Activated naive CD4-positive, alpha-beta T cell treated with anti-CD3 and anti-CD28 coated beads for 36 hours (primary cell): ENCODE data around the gene UAP1L1. TPM values are rescaled to one million over a fixed set of nuclear protein-coding genes. Genes with fewer than 3 reads are reported as not detected.

ENCODE experiments used
- CTCF ChIA-PET: fragments of 350-600 bp; sonication (Branson Sonifier 250); formaldehyde crosslinking; loops from one replicate; lab custom pipeline; 2021; ENCODE audit warnings: antibody characterized with exemption; lab: Charles Lee
- DNase-seq: peaks from one replicate; pipeline ENCODE4 v3.0.0-alpha.2; 2020
- H3K27ac Mint-ChIP-seq: one replicate; pipeline ENCODE4 v1.8.0; 2021; ENCODE audit warnings: mild to moderate bottlenecking, mixed read lengths
- H3K27me3 Mint-ChIP-seq: one replicate; pipeline ENCODE4 v1.8.0; 2021; ENCODE audit warnings: low read depth, mixed read lengths
- H3K36me3 Mint-ChIP-seq: one replicate; pipeline ENCODE4 v1.8.0; 2021; ENCODE audit warnings: low read depth, mixed read lengths
- H3K4me1 Mint-ChIP-seq: one replicate; pipeline ENCODE4 v1.8.0; 2021; ENCODE audit warnings: low read depth, mixed read lengths
- H3K4me3 Mint-ChIP-seq: one replicate; pipeline ENCODE4 v1.8.0; 2021; ENCODE audit warnings: mild to moderate bottlenecking, moderate library complexity, mixed read lengths
- H3K9me3 Mint-ChIP-seq: one replicate; pipeline ENCODE4 v1.8.0; 2021; ENCODE audit warnings: mixed read lengths
- intact Hi-C: fragments of 100-400 bp; cut with micrococcal nuclease; formaldehyde crosslinking; loops from one replicate; pipeline ENCODE4 v1.15.1; 2023
- total RNA-seq, 2 experiments: library from RNA; stranded (reverse); gene quantifications; one replicate each; pipeline ENCODE4 v1.2.3, GENCODE V29; 2021

Gene UAP1L1
- total RNA-seq, 2 experiments from 2014 or later, result 2.6 to 3.4 TPM

- H3K4me1 Mint-ChIP-seq, result peaks cover 11% of the 10 kb centered on the region
- CTCF ChIA-PET, result interaction anchor here (0.7 to 2.2 kb wide), 5 partner anchors 9 to 33 kb away, joined by 3 to 13 read pairs (median 4); no protein-coding TSS in a partner anchor
- intact Hi-C loops, result loop anchor here (5.0 kb wide), 2 partner anchors 83 to 193 kb away; no protein-coding TSS in a partner anchor
- peaks cover 39% of the 10 kb centered on the region for H3K27me3 Mint-ChIP-seq
- peak overlapping the region; percentile 49 for H3K4me3 Mint-ChIP-seq
- H3K36me3 Mint-ChIP-seq, result no peaks in the 10 kb centered on the region
- H3K9me3 Mint-ChIP-seq, result no peaks in the 10 kb centered on the region
- no peak for DNase-seq
- no peak overlapping the region for H3K27ac Mint-ChIP-seq
These were observed 32.7 kb upstream of the UAP1L1 start for GRCh38 chr9:137044502-137045177.

DNA sequence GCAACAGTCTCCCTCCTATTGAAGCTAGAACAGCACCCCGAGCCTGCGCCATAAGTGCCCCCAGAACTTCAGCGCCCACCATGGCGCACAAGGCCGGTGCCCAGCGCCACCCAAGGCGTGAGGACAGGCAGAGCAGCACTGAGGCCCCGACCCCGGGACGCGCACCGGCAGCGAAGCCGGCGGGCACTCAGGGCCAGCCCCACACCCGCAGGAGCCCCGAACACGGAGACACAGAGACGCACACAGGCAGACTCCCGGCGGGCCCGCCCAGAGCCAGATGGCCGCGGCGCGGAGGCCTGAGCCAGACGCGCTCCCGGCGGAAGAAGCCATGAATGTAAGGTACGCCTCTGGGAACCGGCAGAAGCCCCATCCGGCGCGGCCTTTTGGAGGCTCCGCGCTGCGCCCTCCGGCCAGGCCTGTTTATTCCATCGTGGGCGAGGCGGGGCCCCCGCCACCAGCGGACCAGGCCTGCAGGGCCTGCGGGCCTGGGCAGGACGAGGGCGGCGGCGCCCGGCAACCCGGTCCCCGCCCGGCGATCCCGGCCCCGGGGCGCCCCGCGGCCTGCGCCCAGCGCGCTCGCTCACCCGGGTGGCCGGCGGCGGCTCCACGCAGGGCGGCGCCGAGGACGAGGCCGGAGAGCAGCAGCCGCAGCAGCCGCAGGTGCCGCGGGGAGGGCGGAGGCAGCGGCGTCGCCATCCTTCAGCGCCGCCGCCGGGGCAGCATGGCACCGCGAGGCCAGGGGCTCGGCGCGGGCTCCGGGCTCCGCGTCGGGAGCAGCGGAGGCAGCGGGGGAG, 31.8 kb upstream of the UAP1L1 start:
- no peaks in the 10 kb centered on the region for H3K36me3 Mint-ChIP-seq
- CTCF ChIA-PET, result interaction anchor here (0.7 to 2.2 kb wide), 5 partner anchors 10 to 38 kb away, joined by 3 to 13 read pairs (median 5); no protein-coding TSS in a partner anchor
- no peaks in the 10 kb centered on the region for H3K9me3 Mint-ChIP-seq
- intact Hi-C loops, result loop anchor here (1.0 to 5.0 kb wide), 3 partner anchors 22 to 192 kb away; no protein-coding TSS in a partner anchor
- no peak for DNase-seq
- H3K4me1 Mint-ChIP-seq, result peaks cover 14% of the 10 kb centered on the region
- no peak overlapping the region for H3K27ac Mint-ChIP-seq
- H3K27me3 Mint-ChIP-seq, result peaks cover 45% of the 10 kb centered on the region
- H3K4me3 Mint-ChIP-seq, result peak overlapping the region; percentile 50

GRCh38 chr9:137046088-137046787, 31.1 kb upstream of the UAP1L1 start, which contains the start of gene NPDC1:
TSS of gene NPDC1 (minus strand) at chr9:137046177. CDS start at chr9:137045989, 188 bp downstream.
- no peaks in the 10 kb centered on the region for H3K9me3 Mint-ChIP-seq
- intact Hi-C loops, result loop anchor here (1.0 to 5.0 kb wide), 3 partner anchors 21 to 191 kb away; no protein-coding TSS in a partner anchor
- peaks cover 47% of the 10 kb centered on the region for H3K27me3 Mint-ChIP-seq
- no peaks in the 10 kb centered on the region for H3K36me3 Mint-ChIP-seq
- peak; percentile 90 for DNase-seq
- H3K27ac Mint-ChIP-seq, result no peak within 1 kb of the TSS
- CTCF ChIA-PET, result interaction anchor here (0.5 to 1.9 kb wide), 29 partner anchors 10 to 222 kb away, joined by 3 to 37 read pairs (median 4); partner anchors contain the start of genes MAN1B1, RNF224 and SAPCD2
- H3K4me3 Mint-ChIP-seq, result peak within 1 kb of the TSS; percentile 50
- peaks cover 14% of the 10 kb centered on the region for H3K4me1 Mint-ChIP-seq

- CTCF ChIA-PET, result interaction anchor here (0.6 to 1.9 kb wide), 11 partner anchors 9 to 540 kb away, joined by 3 to 8 read pairs (median 3); partner anchors contain the start of gene SAPCD2
- H3K27me3 Mint-ChIP-seq, result peaks cover 47% of the 10 kb centered on the region
- intact Hi-C loops, result loop anchor here (5.0 kb wide), 2 partner anchors 78 to 188 kb away; no protein-coding TSS in a partner anchor
- no peak overlapping the region for H3K4me3 Mint-ChIP-seq
- peaks cover 14% of the 10 kb centered on the region for H3K4me1 Mint-ChIP-seq
- H3K36me3 Mint-ChIP-seq, result no peaks in the 10 kb centered on the region
- no peak overlapping the region for H3K27ac Mint-ChIP-seq
- DNase-seq, result no peak
- H3K9me3 Mint-ChIP-seq, result no peaks in the 10 kb centered on the region
These were observed 28.4 kb upstream of the UAP1L1 start for GRCh38 chr9:137048655-137049543.

GRCh38 chr9:137049544-137050449, 27.5 kb upstream of the UAP1L1 start:
- no peak overlapping the region for H3K4me3 Mint-ChIP-seq
- H3K27ac Mint-ChIP-seq, result no peak overlapping the region
- peak; percentile 77 for DNase-seq
- intact Hi-C loops, result loop anchor here (2.0 to 5.0 kb wide), 3 partner anchors 78 to 188 kb away; partner anchors contain the start of gene LRRC26
- H3K27me3 Mint-ChIP-seq, result peaks cover 39% of the 10 kb centered on the region
- no peaks in the 10 kb centered on the region for H3K36me3 Mint-ChIP-seq
- H3K4me1 Mint-ChIP-seq, result peaks cover 12% of the 10 kb centered on the region
- no peaks in the 10 kb centered on the region for H3K9me3 Mint-ChIP-seq
- CTCF ChIA-PET, result interaction anchor here (0.6 to 1.9 kb wide), 9 partner anchors 10 to 539 kb away, joined by 3 to 8 read pairs (median 3); partner anchors contain the start of gene SAPCD2

- intact Hi-C loops, result loop anchor here (2.0 kb wide), 1 partner anchor 120 kb away; the partner anchor contains the start of gene LRRC26
- Mint-ChIP-seq H3K9me3 (no peaks in the 10 kb centered on the region), H3K4me1 (peaks cover 7% of the 10 kb centered on the region), H3K4me3 (no peak overlapping the region), H3K27ac (no peak overlapping the region), H3K27me3 (peaks cover 34% of the 10 kb centered on the region), H3K36me3 (no peaks in the 10 kb centered on the region)
- no peak for DNase-seq
- CTCF ChIA-PET, result no interaction called here
These were observed 26.7 kb upstream of the UAP1L1 start for GRCh38 chr9:137050570-137050969.

DNA sequence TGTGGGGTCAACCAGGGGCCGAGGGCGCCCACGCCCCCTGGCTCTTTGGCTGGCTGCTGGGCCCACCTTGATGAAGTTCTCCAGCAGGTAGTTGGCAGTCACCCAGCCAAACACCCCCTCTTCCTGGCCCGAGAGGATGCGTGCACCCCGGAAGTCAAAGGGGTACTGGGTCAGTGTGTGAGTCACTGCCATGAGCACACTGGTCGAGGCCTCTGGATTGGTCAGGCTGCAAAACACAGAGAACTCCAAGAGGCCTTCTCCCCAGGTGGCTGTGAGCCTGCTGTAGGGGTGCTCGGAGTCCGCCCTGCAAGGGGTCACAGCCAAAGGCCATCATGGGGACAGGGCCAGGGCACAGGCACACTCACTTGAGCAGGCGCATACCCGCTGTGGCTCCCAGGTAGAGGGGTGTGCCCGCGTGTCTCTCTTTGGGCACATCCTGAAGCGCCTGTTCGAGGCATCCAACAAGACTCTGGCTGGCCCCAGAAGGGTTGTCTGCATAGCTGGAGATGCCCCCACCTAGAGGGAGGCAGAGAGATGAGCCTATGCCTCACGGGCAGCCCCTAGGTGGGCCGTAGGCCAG, 26.1 kb upstream of the UAP1L1 start:
- Mint-ChIP-seq H3K9me3 (no peaks in the 10 kb centered on the region), H3K4me3 (no peak overlapping the region), H3K36me3 (no peaks in the 10 kb centered on the region), H3K4me1 (peaks cover 7% of the 10 kb centered on the region), H3K27ac (no peak overlapping the region), H3K27me3 (peaks cover 34% of the 10 kb centered on the region)
- intact Hi-C loops, result loop anchor here (2.0 kb wide), 1 partner anchor 120 kb away; the partner anchor contains the start of gene LRRC26
- no peak for DNase-seq
- CTCF ChIA-PET, result no interaction called here

DNA sequence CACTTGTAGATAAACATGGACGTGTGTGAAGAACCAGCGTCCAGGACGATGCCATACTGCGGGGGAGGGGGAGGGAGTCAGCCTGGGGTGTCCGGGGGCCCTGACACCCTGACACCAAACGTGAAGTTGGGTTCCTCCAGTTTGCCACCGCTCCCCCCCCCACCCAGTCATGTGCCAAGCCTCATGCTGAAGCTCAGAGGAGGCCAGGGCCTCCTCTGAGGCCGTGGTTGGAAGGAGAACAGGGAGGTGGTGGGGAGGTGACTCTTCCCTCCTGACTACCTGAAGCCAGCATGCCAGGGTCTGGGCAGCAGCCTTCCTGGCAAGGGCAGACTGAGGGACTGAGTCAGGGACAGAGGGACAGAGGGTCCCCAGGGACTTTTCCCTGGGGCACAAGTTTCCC, 25.0 kb upstream of the UAP1L1 start:
- Mint-ChIP-seq H3K9me3 (no peaks in the 10 kb centered on the region), H3K27me3 (peaks cover 26% of the 10 kb centered on the region), H3K4me1 (peaks cover 5% of the 10 kb centered on the region), H3K4me3 (no peak overlapping the region), H3K27ac (no peak overlapping the region), H3K36me3 (no peaks in the 10 kb centered on the region)
- CTCF ChIA-PET, result interaction anchor here (1.1 to 1.5 kb wide), 3 partner anchors 12 to 17 kb away, joined by 4 to 9 read pairs (median 6); no protein-coding TSS in a partner anchor
- no peak for DNase-seq
- intact Hi-C loops, result no loop called here

GRCh38 chr9:137052998-137053943, 24.0 kb upstream of the UAP1L1 start:
- DNase-seq, result no peak
- CTCF ChIA-PET, result interaction anchor here (1.1 to 1.5 kb wide), 3 partner anchors 11 to 18 kb away, joined by 4 to 9 read pairs (median 6); no protein-coding TSS in a partner anchor
- Mint-ChIP-seq H3K4me3 (no peak overlapping the region), H3K4me1 (peaks cover 5% of the 10 kb centered on the region), H3K27me3 (peaks cover 17% of the 10 kb centered on the region), H3K36me3 (no peaks in the 10 kb centered on the region), H3K9me3 (no peaks in the 10 kb centered on the region), H3K27ac (no peak overlapping the region)
- intact Hi-C loops, result no loop called here
